ENCODE results near the gene SLC44A5. TPM values are rescaled to one million over a fixed set of nuclear protein-coding genes. Genes with fewer than 3 reads are reported as not detected.

The SLC44A5 gene
- total RNA-seq, 1 experiment from 2014 or later, result 0.18 TPM

DNA sequence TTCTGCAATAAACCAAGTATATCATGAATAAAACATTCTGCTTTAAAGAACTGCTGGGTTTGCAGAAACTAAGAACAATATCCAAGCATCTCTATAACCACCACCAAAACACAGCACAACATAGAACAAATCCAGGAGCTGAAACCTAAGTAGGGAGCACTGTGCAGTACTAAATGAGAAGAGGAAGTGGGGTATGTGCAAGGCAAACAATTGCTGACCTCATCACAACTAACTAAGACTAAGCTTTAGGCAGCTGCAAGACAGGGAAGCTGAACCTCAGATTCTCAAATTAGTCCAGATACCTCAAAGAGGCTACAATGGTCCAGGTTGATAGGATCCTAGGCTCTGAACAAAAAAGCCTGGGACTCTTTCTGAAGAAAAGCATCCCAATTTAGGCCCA, 172.6 kb downstream of the SLC44A5 start:
- TF ChIP-seq SIN3A (IDR thresholded peaks at IDR 0.05; ENCODE audit: borderline replicate concordance, insufficient read depth, low read depth, low read length) (no peak), TCF7L2 (IDR thresholded peaks at IDR 0.05; ENCODE audit: low read depth, low read length) (no peak), POLR2AphosphoS5 (IDR thresholded peaks at IDR 0.05; ENCODE audit: low read depth, low read length) (no peak)
- TF ChIP-seq, protein P1, sequence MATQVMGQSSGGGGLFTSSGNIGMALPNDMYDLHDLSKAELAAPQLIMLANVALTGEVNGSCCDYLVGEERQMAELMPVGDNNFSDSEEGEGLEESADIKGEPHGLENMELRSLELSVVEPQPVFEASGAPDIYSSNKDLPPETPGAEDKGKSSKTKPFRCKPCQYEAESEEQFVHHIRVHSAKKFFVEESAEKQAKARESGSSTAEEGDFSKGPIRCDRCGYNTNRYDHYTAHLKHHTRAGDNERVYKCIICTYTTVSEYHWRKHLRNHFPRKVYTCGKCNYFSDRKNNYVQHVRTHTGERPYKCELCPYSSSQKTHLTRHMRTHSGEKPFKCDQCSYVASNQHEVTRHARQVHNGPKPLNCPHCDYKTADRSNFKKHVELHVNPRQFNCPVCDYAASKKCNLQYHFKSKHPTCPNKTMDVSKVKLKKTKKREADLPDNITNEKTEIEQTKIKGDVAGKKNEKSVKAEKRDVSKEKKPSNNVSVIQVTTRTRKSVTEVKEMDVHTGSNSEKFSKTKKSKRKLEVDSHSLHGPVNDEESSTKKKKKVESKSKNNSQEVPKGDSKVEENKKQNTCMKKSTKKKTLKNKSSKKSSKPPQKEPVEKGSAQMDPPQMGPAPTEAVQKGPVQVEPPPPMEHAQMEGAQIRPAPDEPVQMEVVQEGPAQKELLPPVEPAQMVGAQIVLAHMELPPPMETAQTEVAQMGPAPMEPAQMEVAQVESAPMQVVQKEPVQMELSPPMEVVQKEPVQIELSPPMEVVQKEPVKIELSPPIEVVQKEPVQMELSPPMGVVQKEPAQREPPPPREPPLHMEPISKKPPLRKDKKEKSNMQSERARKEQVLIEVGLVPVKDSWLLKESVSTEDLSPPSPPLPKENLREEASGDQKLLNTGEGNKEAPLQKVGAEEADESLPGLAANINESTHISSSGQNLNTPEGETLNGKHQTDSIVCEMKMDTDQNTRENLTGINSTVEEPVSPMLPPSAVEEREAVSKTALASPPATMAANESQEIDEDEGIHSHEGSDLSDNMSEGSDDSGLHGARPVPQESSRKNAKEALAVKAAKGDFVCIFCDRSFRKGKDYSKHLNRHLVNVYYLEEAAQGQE (IDR thresholded peaks at IDR 0.05; ENCODE audit: insufficient read depth in 1 of 2, low read depth in 2 of 2, low read length in 1 of 2), result no peak
- TF ChIP-seq, protein P2, sequence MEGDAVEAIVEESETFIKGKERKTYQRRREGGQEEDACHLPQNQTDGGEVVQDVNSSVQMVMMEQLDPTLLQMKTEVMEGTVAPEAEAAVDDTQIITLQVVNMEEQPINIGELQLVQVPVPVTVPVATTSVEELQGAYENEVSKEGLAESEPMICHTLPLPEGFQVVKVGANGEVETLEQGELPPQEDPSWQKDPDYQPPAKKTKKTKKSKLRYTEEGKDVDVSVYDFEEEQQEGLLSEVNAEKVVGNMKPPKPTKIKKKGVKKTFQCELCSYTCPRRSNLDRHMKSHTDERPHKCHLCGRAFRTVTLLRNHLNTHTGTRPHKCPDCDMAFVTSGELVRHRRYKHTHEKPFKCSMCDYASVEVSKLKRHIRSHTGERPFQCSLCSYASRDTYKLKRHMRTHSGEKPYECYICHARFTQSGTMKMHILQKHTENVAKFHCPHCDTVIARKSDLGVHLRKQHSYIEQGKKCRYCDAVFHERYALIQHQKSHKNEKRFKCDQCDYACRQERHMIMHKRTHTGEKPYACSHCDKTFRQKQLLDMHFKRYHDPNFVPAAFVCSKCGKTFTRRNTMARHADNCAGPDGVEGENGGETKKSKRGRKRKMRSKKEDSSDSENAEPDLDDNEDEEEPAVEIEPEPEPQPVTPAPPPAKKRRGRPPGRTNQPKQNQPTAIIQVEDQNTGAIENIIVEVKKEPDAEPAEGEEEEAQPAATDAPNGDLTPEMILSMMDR (IDR thresholded peaks at IDR 0.05), result no peak
- no peak overlapping the region for H3K27ac ChIP-seq (ENCODE audit: low read length)
- no peaks in the 10 kb centered on the region for H3K9me3 ChIP-seq (ENCODE audit: control insufficient read depth, insufficient read depth, low read depth, low read length)
- POLR2A ChIA-PET, result no interaction called here
- CTCF ChIA-PET, result no interaction called here
- H3K27me3 ChIP-seq (ENCODE audit: control insufficient read depth, insufficient read depth, low read length), result no peaks in the 10 kb centered on the region
- ATAC-seq (no peak), DNase-seq (ENCODE audit: low read depth, low spot score) (no peak)
- BruUV-seq (replicated peaks), result no TSS peak
- in situ Hi-C loops (cut with HindIII; ENCODE audit: low pct_unique_long_range_greater_than_20kb, low sequenced_read_pairs), result no loop called here
- no peaks in the 10 kb centered on the region for H3K4me1 ChIP-seq (ENCODE audit: control insufficient read depth, insufficient read depth, low read length)
- H3K4me3 ChIP-seq (ENCODE audit: low read depth in 2 of 2, low read length in 2 of 2), result no peak overlapping the region
- H3K36me3 ChIP-seq (ENCODE audit: control insufficient read depth, insufficient read depth, low read length), result no peaks in the 10 kb centered on the region
- intact Hi-C loops (cut with micrococcal nuclease; ENCODE audit: unreplicated experiment), result no loop called here

DNA sequence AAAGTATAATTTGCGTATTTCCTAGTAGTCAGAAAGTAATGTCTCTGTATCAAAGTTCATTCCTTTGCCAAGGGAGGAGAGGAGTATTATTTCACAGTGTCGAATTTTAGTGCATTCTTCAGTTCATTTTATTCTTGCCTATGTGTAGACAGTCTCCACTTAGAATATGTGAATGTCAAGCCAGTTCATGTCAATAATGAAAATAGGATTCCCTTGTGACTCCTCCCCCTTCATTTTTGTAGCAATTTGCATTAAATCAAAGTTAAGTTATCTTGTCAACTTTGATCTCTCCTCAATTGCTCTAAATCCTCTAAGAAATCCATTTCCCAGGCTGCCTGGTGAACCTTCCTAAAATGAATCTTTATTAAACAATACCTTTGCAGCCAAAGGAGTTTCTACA, 179.1 kb downstream of the SLC44A5 start:
- no TSS peak for BruUV-seq (replicated peaks)
- TF ChIP-seq TCF7L2 (IDR thresholded peaks at IDR 0.05; ENCODE audit: low read depth, low read length) (no peak), SIN3A (IDR thresholded peaks at IDR 0.05; ENCODE audit: borderline replicate concordance, insufficient read depth, low read depth, low read length) (no peak), POLR2AphosphoS5 (IDR thresholded peaks at IDR 0.05; ENCODE audit: low read depth, low read length) (no peak)
- TF ChIP-seq, protein P1 (IDR thresholded peaks at IDR 0.05; ENCODE audit: insufficient read depth in 1 of 2, low read depth in 2 of 2, low read length in 1 of 2), result no peak
- TF ChIP-seq, protein P2 (IDR thresholded peaks at IDR 0.05), result no peak
- Histone ChIP-seq H3K27ac (ENCODE audit: low read length) (no peak overlapping the region), H3K27me3 (ENCODE audit: control insufficient read depth, insufficient read depth, low read length) (no peaks in the 10 kb centered on the region), H3K36me3 (ENCODE audit: control insufficient read depth, insufficient read depth, low read length) (no peaks in the 10 kb centered on the region), H3K4me3 (ENCODE audit: low read depth in 2 of 2, low read length in 2 of 2) (no peak overlapping the region), H3K9me3 (ENCODE audit: control insufficient read depth, insufficient read depth, low read depth, low read length) (no peaks in the 10 kb centered on the region), H3K4me1 (ENCODE audit: control insufficient read depth, insufficient read depth, low read length) (no peaks in the 10 kb centered on the region)
- ATAC-seq (no peak), DNase-seq (ENCODE audit: low read depth, low spot score) (no peak)
- intact Hi-C loops (cut with micrococcal nuclease; ENCODE audit: unreplicated experiment), result no loop called here
- ChIA-PET POLR2A (no interaction called here), CTCF (no interaction called here)
- in situ Hi-C loops (cut with HindIII; ENCODE audit: low pct_unique_long_range_greater_than_20kb, low sequenced_read_pairs), result no loop called here

Data from Panc1 (cell line).